ENCODE data around the gene HEXB.
"Not testable (repeated sequence)": the region's sequence is repeated elsewhere in the genome, so short reads cannot be mapped to it uniquely, and the experiment has no call there.

Gene HEXB

DNA sequence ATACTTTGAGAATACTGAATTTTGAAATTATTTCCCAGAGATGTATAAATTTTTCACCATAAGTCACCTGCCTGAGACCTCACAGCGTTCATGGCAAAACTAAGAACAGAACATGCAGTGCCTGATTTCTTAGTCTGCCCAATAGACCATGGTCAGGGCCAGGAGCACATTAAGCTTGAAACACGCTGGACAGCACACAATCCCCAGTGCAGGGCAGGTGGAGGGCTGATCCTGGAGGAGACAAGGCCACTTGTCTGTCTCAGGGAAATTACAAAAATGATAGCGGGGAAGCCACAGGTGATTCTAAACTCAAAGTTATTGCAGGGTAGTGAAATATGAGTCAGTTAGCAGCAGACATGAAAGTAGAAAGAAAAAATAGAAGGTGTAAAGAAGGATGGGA is 25.9 kb upstream of the HEXB start:
- no peak for DNase-seq (ENCODE audit: low read depth in 3 of 3)

GRCh38 chr5:74660140-74660539 is 24.9 kb upstream of the HEXB start:
- no peak for DNase-seq (ENCODE audit: low read depth in 3 of 3)

- no peak for DNase-seq (ENCODE audit: low read depth in 3 of 3)
Observed at GRCh38 chr5:74660873-74661272, 24.2 kb upstream of the HEXB start.

DNA sequence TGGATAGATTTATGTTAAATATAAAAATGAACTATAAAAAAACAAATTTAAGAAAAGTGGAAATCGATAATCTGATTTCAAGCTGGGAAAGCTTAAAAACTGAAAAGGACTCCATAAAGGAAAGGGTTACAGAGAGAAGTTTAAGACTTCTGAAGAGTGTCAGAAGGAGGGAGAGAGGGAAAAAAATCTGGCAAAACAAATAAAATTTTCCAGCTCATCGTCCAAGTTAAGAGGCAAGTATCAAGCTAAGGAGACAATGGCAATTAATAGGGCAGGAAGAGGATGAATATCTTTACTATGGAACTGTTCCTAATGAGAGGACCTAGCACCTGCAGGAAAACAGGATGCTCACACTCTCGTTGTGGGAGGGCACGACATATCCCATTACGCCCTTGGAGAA is 20.5 kb upstream of the HEXB start:
- no peak for DNase-seq (ENCODE audit: low read depth in 3 of 3)

DNA sequence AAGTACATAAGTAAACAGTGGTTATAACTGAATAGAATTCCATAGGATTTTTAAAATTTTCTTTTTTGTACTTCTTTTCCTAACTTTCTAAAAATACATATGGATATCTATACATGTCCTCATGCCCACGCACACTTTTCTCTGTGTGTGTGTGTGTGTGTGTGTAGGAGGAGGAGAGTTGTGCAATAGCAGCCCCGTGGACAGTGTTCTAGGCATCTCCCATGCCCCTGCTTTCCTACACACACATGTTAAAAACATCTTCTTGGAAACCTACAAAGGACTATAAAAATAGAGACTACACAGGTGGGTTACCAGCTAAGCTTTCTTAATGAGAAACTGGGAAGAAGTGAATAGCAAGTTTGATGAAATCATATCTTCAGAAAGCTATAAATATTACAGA is 19.8 kb upstream of the HEXB start:
- DNase-seq (ENCODE audit: low read depth in 3 of 3) = no peak

GRCh38 chr5:74665816-74666215 is 19.2 kb upstream of the HEXB start:
- no peak for DNase-seq (ENCODE audit: low read depth in 3 of 3)

DNA sequence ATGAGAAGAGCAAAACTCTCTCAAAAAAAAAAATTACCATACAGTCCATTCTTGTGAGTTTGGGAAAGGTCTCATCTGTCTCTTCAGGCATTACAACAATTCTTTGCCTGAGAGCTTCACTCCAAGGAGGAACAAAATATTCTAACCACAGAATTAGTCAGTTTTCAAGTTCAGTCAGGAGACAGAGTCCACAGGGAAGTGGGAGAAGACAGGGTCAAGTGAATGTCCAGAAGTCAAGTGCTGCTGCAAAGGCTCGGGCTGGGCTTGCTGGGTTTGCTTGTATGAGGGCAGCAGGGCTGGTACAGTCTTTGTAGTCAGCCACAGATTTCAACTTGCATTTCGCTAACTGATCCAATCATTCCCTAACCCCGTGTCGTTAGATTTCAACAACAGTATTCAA is 17.6 kb upstream of the HEXB start:
- no peak for DNase-seq (ENCODE audit: low read depth in 3 of 3)

DNA sequence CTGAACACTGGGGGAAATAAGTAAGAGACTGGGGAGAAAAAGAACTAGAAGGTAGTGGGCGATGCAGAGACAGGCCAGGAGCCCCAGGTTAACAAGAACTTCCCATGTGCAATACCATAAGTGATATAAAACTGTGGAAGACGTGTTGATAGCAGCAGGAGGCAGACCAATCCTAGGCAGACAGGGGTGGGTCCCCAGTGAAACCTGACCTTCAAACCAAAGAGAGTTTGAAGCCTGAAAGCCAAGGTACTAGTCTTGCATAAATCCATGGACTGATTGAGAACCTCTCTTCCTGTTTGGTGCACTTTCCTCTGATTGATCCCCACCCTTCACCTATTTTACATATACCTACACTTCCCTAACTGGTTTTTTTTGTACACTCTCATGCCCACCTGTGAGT is 15.2 kb upstream of the HEXB start:
- DNase-seq (ENCODE audit: low read depth in 3 of 3) = no peak

DNA sequence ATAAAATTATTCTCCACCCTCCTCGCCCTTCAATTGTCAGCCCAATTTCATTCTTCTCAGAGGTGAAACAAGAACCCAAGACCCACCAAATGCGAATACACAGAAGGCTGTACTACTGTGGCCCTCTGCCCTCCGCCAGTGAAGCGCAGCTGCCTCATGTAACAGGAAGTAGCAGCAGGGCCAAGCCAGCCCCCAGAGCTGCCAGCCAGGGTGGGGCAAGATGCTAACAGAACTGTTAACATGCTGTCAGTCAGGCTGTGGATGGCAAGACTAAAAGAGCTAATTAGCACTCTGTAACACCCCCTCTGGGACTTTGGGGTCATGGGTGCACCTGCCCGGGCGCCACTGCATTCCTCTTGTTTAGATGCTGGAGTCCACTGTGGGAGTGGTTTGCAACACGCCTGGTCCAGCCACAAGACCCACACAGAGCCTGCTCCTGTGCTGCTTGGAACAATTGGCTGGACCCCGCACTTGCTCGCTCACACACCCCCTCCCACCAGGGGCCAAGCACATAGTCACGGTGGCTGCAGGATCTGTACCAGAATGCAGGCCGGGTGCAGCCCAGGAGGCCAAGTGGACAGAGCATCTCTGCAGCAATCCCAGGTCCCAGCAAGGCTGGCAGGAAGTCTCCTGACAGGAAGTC is 14.5 kb upstream of the HEXB start:
- no peak for DNase-seq (ENCODE audit: low read depth in 3 of 3)

DNA sequence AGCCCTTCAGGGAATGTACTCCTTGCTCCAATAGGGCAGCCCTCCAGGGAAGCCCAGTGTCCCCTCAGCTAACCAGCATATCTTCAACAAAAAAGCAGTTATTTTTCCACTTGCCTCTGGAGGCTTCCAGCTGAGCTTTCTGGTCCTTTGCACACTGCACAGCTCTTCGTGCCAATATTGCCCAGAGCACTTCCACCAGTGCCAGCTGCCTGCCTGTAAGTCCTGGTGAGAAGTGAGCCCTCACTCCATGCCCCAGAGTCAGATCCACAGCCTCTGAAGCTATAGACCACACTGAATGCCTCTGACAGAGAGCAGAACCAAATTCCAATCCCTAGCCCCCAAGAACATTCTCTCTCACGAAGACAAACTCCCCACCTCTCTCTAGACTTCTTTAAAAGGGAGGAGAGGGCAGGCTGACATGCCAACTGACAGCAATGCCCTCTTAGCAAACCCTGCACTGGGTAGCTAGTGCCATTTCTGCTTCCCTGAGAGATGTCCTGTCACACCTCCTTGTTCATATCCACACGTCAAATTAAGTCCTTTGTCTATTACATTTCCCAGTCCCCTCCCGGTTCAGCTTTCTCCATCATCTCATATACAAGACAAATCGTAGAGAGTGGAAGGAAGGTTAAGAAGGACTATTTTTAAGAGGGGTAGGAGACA is 12.7 kb upstream of the HEXB start:
- DNase-seq (ENCODE audit: low read depth in 3 of 3) = no peak

DNA sequence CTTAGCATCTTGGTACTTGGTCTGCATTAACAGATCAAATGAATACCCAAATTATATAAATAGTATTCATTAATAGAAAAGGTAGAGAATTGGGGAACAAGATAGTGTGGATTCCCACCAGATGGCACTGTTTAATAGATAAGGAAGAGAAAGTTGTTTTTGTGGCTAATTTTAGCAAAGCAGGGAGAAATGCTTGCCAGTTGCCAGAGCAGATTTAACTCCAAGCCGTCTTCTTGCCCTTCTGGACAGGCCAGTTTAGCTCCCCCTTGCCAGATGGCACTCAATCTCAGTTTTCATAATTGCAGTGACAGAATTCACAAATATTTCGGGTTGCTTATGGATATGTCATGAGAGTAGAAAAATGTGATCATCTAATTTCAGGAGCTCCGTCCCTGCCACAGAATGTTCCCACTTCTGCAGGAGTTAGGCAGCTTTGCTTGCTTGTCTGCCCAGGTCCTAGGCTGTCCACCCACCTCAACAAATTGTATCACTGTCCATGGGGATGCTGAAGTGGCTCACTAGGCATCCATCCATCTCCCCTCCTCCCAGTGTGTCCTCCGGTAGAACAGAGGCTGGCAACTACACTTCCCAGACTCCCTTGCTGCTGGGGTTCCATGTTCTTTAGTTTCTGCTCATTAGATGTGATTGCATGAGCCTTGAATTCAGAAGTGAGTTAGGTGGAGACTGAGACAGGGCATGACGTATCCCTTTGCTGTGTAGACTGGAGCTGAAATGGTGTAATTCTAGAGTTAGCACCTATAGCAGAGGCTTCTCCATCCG is 11.8 kb upstream of the HEXB start:
- no peak for DNase-seq (ENCODE audit: low read depth in 3 of 3)

- not testable (repeated sequence) for DNase-seq (ENCODE audit: low read depth in 3 of 3)
Observed at GRCh38 chr5:74676466-74676865, 8.6 kb upstream of the HEXB start.

DNA sequence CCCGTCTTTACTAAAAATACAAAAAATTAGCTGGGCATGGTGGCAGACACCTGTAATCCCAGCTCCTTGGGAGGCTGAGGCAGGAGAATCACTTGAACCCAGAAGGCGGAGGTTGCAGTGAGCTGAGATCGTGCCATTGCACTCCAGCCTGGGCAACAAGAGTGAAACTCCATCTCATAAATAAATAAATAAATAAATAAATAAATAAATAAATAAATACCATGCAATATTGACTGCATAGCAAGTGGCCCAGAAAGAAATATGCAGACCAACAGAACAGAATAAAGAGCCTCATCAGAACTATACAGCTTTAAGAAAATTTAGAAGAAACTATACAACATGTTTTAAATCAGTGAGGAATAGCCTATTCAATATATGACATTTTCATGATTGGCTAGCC is 6.9 kb upstream of the HEXB start:
- DNase-seq (ENCODE audit: low read depth in 3 of 3) = not testable (repeated sequence)

- DNase-seq (ENCODE audit: low read depth in 3 of 3) = not testable (repeated sequence)
Observed at GRCh38 chr5:74679300-74679699, 5.7 kb upstream of the HEXB start.

DNA sequence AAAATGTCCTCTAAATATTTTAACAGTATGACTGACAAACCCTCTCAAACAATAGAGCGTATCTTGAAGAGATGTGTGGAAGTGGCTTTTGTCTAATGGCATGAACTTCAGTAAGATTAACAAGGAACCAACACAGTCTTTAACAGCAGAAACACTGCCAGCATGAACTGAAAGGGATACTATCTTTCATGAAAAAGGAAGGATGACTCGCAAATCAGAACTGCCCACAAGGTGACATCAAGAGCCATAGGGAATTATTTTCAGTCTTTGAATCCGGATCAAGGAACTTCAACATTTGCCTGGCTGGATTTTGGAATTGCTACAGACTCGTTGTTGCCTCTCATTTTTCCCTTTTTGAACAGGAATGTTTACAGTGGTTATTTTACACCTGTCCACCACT is 5.1 kb upstream of the HEXB start:
- DNase-seq (ENCODE audit: low read depth in 3 of 3) = no peak

DNA sequence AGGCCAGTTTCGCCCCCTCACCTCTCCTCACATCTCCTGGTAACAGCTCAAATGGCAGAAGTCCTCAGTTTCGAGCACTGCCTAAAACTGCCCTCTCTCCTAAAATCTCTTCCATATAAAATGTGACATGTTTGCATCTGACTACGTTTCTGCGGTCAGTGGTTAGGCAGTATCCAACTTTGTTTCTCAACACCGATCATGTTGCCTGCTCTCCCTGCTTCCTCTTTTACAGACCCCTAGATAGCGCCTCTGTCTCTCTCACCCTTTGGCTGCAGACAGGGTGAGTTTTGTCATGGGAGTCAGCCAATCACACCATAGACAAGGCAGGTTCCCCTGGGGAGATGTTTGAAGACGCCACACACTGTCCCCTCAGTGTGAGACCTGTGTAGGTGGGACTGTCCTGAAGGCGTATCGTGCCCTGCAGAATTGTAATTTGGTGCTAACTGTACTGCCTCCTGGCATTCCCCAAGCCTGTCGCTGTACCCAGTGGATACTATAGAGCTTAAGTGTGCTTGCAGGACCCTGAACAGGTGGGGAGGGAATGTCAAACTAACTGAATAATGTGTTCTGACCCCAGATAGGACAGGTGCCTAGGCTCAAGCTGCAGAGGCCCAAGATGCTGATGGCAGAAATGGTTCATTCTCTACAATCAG is 1.1 kb downstream of the HEXB start:
- no peak for DNase-seq (ENCODE audit: low read depth in 3 of 3)

DNA sequence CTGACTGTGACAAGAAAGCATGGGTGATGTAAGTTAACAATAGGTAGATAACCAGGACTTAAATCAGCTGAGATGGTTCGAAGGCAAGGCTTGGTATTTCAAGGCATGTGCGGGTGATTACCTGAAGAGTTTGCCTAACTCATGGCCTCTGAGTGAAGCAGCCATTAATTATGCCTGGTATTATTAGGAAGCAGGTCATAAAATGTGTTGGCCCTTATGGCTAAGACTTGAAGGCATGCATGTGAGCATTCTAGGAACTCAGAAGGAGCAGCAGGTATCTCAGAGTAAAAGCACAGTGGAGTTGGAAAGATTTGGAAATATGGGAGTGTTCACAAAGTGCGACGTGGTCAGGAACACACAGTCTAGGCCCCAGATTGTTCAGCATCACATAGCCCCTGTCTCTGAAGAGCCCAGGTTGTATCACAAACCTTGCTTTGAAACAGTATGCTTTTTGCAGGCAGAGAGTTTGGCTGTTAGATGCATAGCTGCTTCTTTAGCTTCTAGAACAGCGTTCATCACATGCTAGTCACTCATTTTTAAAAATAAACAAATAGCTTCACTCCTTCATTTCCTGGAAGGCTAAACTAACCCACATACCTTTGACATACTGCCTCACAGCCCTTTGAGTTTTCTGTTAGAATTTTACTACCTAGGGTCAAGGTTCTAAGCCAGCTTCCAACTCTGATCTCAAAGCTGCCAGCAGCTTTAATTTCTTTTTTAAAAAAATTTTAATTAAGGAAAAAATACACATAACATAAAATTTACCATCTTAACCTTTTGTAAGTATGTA is 2.1 kb downstream of the HEXB start:
- no peak for DNase-seq (ENCODE audit: low read depth in 3 of 3)

DNA sequence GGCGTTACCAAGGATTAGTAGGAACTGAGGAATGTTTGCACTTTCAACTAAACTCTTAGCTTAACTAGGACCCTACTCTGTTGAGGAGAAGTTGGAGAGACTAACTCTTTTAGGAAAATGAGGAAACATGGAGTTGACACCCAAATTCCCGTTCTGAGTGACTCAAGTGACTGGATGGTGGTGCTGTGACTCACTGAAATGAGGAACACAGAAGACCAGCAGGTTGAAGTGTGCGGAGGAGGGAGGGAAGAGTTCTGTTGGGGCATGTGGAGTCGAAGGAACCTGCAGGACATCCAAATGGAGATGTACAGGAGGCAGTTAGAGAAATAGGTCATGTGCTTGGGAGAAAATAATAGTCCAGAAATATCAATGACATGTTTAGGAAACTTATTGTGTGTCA is 8.2 kb downstream of the HEXB start:
- no peak for DNase-seq (ENCODE audit: low read depth in 3 of 3)

DNA sequence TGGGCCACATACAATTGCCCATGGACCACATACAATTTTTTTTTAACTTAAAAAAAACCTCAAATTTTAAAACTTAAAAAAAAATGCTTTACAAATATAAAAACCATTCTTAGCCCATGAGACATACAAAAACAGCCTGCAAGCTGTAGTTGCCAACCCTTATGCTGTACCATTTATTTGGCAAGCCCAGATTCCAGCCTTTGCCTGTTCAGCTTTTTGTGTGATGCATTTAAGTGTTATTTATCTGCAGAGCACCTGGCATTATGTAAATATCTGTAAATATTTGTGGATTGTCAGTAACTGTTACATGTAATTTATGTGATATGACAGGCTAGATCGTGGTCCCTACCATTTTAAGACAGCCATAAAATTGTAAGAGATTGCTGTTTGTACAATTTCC is 32.6 kb downstream of the HEXB start:
- no peak for DNase-seq (ENCODE audit: low read depth in 3 of 3)

DNA sequence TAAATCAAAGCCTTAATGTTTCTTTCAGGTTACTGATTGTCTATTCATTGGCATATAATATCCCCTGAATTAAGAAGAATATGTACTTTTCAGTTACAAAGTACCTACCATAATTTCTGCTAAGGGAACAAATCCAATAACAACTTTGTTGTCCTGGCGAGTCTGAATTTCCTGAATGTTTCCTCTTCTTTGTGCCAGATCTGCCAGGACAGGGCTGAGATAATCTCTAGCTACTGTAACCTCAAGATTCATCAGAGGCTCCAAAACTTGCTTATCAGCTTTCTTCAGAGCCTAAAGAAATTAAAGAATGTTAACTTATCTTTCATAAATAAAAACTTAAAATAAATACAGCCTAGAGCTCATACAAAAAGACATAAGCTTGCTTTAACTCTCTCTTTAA is 37.2 kb downstream of the HEXB start:
- no peak for DNase-seq (ENCODE audit: low read depth in 3 of 3)

DNA sequence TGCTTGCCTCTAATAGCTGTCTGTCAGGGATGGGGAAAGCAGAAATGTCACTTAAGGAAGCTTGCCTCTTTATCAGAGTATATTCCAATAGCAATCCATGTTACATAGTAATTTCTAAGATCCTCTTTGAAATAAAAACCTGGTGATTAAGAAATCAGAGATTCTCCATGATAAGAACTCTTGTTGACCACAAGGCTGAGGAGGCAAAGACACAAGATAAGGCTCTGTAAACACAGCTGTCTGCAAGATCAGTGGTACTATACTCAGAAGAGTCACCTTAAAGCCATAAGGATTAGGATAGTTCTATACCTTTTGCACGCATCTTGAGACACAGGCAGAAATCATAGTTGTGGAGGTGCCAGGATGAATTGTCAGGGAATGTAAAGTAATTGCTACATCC is 40.3 kb downstream of the HEXB start:
- DNase-seq (ENCODE audit: low read depth in 3 of 3) = no peak

- DNase-seq (ENCODE audit: low read depth in 3 of 3) = no peak
Observed at GRCh38 chr5:74736759-74737158, 51.7 kb downstream of the HEXB start.
